ENCODE measurements around the gene AKT1.

The AKT1 gene

GRCh38 chr14:104800771-104801519, 5.4 kb upstream of the AKT1 start, which contains the start of gene ZBTB42:
TSS of gene ZBTB42 (plus strand) at chr14:104801101. CDS start at chr14:104801198, 97 bp downstream.
- Histone ChIP-seq H3K4me3 (peak within 1 kb of the TSS; percentile 53 to 77 (median 64)), H3K27ac (peak within 1 kb of the TSS in 20 of 21 experiments; percentile 65 to 96 (median 86))

DNA sequence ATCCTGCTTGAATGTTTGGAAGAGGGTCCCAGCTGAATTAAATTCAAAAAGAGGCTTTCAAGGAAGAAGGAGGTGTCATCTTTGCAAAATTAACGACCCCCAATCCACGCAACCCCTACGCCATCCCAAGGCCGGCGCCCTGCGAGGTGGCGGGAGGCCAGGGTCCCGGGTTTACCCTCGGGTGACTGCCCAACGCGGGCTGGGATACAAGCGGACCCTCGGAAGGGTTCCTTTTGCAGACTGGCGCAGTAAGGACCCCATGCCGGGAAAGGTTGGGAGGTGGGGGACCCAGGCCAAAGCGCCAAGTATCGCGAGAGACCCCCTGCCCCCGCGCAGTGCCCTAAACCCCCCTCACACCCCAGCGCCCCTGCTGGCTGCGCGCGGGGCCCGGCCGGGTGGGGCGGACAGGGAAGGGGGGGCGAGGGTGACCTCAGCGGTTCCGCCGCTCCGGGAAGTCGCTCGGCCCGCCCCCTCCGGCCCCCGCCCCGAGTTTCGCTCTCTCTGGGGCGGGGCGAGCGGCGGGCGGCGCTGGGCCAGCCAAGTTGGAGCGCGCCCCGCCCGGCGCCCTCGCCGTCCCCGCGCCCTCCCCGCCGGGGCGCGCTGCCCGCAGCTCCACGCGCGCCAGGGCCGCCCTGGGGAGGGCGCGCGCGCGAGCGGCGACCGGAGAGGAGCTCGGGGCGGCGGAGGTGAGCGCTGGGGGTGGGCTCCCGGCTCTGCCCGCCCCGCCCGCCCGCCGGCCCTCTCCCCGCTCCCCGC, 4.6 kb upstream of the AKT1 start:
- H3K27ac ChIP-seq, result peak overlapping the region in 20 of 21 experiments; percentile 59 to 96 (median 86)
- H3K4me3 ChIP-seq, result peak overlapping the region; percentile 53 to 77 (median 64)

- Histone ChIP-seq H3K4me3 (peak overlapping the region; percentile 37 to 77 (median 57)), H3K27ac (peak overlapping the region in 20 of 21 experiments; percentile 59 to 96 (median 86))
Observed at GRCh38 chr14:104799244-104800014, 3.9 kb upstream of the AKT1 start.

- H3K4me3 ChIP-seq, result no peak overlapping the region
- H3K27ac ChIP-seq, result peak overlapping the region in 11 of 21 experiments; percentile 82 to 96 (median 89)
Observed at GRCh38 chr14:104798300-104799243, 3.0 kb upstream of the AKT1 start.

- Histone ChIP-seq H3K4me3 (no peak overlapping the region), H3K27ac (peak overlapping the region in 8 of 21 experiments; percentile 8 to 96 (median 35))
Observed at GRCh38 chr14:104797115-104798044, 1.8 kb upstream of the AKT1 start.

- peak overlapping the region in 6 of 21 experiments; percentile 12 to 96 (median 84) for H3K27ac ChIP-seq
- H3K4me3 ChIP-seq, result no peak overlapping the region
Observed at GRCh38 chr14:104796687-104797081, 1.1 kb upstream of the AKT1 start.

DNA sequence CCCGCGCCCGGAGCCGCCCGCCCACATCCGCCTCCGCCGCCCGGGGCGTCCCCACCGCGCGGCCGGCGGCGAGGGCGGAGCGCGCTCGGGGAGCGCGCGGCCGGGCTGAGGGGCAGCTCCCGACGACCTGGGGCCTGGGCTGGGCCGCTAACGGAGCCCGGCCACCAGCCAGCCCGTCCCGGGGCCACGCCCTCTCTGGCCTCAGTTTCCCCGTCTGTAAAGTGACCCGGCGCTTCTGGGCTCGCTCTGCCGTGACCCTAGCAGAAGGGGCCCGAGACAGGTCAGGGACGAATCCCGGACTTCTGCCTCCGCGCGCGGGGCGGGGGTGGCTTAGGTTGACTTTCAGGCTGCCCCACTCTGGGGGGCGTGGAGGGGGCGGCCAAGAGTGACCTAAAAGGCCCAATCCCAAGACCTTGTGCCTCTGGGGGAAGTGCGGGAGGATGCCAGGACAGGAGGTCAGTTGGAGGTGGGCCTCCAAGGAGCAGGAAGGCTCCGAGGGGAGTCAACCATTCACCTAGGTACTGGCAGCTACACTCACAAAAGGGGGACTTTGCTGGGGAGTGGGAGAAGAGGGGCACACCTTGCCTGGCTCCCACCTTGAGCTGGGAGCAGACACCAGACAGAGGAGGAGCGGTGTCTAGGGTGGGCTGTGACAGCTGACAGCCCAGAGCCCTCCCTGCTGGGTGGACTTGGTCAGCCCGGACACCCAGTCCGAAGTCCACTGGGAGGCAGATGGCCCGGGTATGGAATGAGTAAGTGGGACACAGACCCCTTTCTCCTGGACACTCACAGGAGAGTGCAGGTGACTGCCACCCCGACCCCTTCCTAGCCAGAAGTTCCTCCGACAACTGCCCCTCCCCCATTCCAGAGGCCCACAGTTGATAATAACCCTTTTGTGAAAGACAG, 486 bp upstream of the AKT1 start:
- Histone ChIP-seq H3K4me3 (peak overlapping the region; percentile 20 to 45 (median 31)), H3K27ac (peak overlapping the region; percentile 36 to 89 (median 76))

DNA sequence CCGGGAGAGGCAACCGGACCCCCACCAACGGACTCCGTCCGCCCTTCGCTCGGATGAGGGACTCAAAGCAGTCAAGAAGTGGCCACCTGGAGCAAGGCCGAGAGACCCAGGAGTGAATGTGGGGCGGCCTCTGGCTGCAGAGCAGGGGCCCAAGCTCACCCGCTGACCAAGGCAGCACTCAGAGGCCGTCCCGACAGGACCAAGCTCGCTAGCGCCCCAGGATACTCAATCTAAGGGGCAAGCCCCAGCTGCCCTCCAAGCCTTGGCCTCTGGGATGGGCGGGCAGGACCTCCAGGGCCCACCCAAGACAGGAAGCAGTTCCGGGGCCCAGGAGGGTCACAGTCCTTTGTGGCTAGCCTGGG, 936 bp downstream of the AKT1 start:
- peak overlapping the region; percentile 40 to 91 (median 82) for H3K27ac ChIP-seq

DNA sequence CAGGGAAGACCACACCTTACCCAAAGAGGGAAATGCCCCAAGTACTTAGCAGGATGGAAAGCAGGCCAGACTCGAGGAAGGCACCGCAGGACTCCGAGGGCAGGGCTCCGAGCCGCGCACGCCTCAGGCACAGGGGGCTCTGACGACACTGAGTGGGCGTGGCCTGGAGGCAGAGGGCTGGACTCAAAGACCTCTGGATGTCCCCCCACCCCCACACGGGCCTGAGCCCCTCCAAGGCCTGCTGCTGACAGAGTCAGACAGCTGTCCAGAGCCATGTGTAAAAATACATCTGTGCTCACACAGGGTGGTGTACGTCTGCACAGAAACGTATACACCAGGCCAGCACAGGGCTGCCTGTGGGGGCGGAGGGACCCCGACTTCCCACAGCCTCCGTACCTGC, 1.4 kb downstream of the AKT1 start:
- Histone ChIP-seq H3K4me3 (peak overlapping the region; percentile 63 to 86 (median 81)), H3K27ac (peak overlapping the region in 16 of 21 experiments; percentile 11 to 91 (median 84))

More for the DNA sequence above, 936 bp downstream of the AKT1 start:
- H3K4me3 ChIP-seq, result peak overlapping the region; percentile 63 to 86 (median 81)

GRCh38 chr14:104793703-104793959, 1.9 kb downstream of the AKT1 start:
- Histone ChIP-seq H3K4me3 (peak overlapping the region in 4 of 7 experiments; percentile 70 to 86 (median 80)), H3K27ac (peak overlapping the region in 10 of 21 experiments; percentile 11 to 91 (median 86))

GRCh38 chr14:104792945-104793702, 2.4 kb downstream of the AKT1 start:
- Histone ChIP-seq H3K4me3 (no peak overlapping the region), H3K27ac (peak overlapping the region in 7 of 21 experiments; percentile 9 to 91 (median 55))

DNA sequence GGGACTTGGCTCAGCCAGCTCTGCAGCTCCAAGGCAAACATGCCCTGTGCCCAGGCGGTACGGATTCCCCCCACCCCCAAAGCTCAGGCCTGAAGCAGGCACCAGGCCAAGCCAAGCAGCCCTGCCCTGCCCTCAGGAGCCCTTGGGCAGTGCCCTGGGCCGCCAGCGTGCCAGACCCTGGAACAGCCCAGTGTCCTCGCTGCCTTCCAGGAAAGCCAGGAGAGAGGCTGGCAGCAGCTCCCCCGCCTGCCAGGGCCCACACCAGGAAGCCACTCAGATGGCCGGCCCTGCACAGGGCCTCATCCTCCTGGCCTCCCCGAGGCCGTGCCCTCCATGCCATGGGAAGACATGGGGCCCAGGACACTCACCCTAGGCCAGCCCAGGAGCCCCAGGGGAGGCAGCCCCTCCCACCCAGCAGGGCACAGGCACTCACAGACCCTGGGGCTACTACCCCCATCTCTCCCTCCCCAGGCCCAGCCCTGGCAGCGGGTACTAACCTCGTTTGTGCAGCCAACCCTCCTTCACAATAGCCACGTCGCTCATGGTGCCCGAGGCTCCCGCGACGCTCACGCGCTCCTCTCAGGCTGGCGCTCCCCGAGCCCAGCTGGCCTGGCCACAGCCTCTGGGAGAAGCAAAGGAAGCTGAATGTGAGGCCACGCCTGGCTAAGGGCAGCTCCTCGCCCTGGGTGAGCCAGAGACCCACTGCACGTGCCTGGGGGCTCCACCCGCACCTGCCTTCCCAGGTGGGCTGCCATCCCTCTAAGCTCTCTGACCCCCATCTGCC, 3.3 kb downstream of the AKT1 start:
- peak overlapping the region in 6 of 21 experiments; percentile 2 to 55 (median 16) for H3K27ac ChIP-seq

GRCh38 chr14:104791425-104791824, 4.1 kb downstream of the AKT1 start:
- H3K4me3 ChIP-seq, result no peak overlapping the region
- H3K27ac ChIP-seq, result peak overlapping the region in 2 of 21 experiments; percentile 44 to 55

More for the DNA sequence above, 3.3 kb downstream of the AKT1 start:
- H3K4me3 ChIP-seq, result no peak overlapping the region

- H3K4me3 ChIP-seq, result no peak overlapping the region
- no peak overlapping the region for H3K27ac ChIP-seq
Observed at GRCh38 chr14:104789752-104790743, 5.5 kb downstream of the AKT1 start.

All from skin epidermis (tissue), 12 donors.